ENCODE results near the gene SYT1. TPM values are rescaled to one million over a fixed set of nuclear protein-coding genes. Genes with fewer than 3 reads are reported as not detected.

SYT1 gene
- polyA plus RNA-seq, 12 donors = 1.0 to 9.0 (median 1.9) TPM; not detected in 1

DNA sequence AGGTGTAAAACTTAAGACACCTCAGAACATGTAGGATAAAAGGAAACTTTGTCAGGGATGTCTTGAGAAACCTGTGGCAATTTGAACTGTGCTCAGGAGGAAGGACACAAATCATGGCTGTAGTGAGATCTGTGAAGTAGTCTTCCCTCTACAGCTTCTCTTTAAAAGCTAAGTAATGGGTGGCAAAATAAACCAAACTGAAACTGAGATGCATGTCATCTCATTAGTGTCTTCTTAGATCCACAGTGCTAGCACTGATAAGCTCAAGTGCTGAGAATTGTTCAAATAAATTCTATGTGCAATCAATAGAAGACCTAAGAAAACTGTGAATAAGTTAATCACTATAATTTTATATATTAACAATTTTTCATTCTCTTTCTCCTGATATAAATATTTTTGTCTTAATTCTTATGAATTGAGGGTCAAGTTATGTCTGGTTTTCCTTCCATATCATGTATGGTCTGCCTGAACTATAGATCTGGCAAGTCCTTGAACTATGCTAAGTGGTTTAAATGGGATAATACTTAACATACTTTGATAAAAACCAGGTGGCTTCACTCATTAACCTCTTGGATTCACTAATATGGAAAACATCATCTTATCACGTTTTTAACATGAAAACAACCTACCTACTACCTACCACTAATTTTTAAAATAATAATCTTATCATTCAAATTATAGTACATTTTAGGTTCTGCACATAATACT lies 27.2 kb downstream of the SYT1 start:
- DNase-seq = no peak

DNA sequence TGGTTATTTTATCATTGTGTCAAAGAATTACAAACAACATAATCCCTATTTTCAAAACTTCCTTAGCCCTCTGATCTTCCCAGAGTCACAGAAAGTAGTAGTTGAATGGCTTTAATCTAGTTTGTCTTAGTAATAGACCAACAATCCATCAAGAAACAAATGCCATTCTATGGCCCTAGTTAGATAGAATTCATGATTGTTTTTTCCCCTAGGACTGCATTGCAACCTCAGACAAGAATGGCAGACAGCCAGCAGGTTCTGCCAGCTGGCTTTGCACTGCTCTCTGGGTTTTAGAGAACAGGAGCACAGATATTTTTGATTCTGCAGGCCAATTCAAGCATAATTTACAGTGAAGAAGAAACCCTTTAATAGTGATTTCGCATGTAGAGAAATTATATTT lies 33.8 kb downstream of the SYT1 start:
- peak; percentile 20 for DNase-seq

DNA sequence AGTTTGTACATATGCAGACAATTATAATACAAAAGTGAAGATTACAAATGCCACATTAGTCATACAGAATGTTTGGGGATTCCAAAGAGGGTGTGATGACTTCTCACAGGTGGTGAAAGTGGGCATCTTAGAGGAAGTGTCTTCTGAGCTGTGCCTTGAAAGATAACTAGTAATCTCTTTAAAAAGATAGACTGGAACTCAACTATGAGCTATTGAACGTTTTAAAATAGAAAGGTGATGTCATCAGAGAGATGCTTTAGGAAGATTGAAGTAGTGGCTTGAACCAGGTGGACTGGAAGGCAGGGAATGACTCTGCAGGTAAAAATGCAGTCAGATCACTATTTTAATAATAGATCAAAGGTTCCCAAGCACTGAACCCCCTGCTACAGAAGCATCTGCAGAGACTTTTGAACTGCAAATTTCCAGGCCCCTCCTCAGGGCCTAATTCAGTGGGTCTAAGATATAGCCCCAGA lies 50.3 kb downstream of the SYT1 start:
- no peak for DNase-seq

DNA sequence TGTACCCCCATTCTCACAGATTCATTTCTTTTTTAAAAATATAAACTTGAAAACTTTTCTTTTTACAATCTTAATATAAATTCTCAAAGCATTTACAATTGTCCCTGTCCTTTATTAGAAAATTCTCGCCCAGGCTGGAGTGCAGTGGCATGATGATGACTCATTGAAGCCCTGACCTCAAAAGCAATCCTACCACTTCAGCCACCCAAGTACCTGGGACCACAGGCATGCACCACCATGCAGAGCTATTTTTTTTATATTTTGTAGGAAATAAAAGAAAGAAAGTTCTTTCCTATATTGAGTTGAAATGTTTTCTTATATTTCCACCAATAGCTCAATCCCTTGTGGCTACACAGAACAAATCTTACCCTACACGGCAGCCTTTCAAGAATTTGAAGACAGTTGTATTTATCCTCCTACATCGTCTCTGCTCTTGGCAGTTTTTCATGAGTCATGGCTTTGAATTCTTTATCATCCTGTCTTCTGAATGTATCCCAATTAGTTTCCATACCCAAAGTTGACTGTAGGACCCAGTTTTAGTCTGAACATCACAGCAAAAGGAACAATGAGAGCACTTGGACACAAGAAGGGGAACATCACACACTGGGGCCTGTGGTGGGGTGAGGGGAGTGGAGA lies 52.4 kb downstream of the SYT1 start:
- no peak for DNase-seq

DNA sequence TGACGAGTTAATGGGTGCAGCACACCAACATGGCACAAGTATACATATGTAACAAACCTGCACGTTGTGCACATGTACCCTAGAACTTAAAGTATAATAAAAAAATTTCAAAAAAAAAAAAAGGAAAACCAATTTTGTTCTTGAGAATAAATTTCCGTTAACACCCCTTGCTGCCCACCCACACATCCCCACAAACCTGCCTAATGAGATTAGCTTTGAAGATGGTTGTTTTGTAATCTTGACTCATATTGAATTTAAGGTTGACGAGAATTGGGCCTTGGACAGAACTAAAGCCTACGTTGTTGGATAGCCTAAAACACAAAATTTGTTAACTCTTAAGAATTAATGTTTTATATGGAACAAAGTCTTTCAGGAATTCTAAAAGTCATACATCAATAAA lies 52.9 kb downstream of the SYT1 start:
- DNase-seq = no peak

DNA sequence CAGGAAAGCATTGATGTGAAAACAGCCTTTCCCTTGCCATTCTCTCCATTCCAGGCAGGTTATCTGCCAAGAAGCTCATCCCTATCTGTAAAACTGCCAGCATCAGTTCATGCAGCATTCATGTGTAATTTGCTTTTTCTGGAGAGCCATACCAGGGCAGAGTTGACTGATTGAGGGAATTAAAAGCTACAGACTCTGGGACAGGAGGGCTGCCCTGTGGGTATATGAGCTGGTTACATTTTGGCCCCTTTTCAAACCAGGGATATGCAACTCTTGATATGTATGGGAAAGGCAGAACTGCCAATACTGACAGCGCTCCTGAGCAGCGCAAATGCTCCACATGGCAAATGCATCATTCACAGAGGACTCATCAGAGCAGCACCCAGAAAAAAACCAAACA lies 53.7 kb downstream of the SYT1 start:
- DNase-seq = peak; percentile 20

DNA sequence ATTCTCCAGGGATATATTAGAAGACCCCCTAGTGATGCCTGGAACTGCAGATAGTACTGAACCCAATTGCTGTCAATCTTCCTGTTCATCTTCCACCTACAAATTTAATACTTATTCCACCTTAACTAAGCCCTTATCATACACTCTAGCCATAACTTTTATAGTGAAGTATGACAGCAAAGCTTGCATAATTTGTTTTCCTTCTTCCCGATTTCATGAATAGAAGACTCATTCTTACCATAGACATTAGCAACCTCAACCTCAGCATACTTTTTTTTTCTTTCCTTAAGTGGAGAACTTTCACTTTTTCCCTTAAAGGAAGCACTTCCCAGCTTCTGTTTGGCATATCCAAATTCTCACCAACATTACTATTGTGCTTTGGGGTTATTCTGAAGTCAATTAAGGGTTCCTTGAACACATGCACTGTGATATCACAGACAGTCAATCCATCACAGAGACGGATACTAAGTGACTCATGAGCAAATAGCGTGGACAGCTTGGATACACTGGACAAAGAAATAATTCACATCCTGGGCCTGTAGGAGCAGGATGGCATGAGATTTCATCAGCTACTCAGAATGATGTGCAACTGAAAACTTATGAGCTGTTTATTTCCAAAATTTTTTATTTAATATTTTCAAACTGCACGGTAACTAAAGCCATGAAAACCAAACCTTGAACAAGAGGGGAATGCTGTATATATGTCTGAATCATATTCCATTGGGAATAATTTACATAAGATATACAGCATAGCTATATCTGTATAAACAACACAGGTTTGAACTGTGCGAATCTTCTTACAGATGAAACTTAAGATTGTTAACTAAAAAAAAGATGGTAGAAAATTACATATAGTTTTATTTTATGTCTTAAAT lies 63.9 kb downstream of the SYT1 start:
- no peak for DNase-seq

DNA sequence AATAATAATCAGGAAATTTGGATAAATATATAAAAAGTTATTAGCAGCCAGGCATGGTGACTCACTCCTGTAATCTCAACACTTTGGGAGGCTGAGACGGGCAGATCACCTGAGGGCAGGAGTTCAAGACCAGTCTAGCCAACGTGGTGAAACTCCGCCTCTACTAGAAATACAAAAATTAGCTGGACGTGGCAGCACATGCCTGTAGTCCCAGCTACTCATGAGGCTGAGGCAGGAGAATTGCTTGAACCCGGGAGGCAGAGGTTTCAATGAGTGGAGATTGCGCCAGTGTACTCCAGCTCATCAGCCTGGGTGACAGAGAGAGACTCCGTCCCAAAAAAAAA lies 64.5 kb downstream of the SYT1 start:
- no peak for DNase-seq

DNA sequence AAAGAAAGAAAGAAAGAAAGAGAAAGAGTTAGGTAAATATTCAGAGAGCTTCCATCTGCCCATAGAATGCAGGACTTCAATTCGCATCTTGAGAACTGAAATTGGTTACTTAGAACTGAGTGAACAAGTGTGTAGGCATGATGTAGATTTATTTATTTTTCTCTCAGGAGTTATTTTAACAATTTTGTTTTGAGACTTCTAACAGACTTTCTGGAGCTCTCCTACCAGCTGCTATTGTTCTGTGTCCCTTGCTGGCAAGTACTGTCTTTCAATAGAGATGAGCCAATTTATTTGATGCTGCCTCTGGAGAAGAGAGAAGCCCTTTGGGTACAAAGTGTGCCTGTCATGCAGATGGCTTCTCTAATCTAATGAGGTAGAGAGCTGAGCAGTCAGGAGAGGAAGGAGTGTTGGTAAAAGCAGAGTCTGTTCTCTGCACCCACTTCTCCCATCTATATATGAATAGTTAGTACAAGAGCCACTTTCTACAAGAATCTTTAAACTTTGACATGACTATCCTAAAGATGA lies 67.0 kb downstream of the SYT1 start:
- DNase-seq = no peak

DNA sequence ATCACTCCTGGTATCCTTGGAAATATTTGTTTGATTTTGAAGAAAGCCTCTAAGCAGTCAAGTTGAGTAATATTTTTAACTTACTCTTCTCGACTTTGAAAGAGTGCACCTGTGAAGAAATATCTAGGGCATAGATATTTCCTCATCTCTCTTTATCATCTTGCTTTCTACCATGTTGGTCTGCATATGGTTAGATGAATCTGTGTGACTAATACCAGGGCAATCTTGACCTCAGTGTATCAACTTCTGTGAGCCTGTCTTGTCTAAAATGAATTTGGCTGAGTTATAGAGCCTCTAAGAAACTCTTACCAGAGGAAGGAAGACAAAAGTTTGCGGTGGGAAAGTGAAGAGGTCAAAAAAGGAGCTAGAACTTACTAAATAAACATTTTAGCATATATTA lies 68.4 kb downstream of the SYT1 start:
- no peak for DNase-seq

DNA sequence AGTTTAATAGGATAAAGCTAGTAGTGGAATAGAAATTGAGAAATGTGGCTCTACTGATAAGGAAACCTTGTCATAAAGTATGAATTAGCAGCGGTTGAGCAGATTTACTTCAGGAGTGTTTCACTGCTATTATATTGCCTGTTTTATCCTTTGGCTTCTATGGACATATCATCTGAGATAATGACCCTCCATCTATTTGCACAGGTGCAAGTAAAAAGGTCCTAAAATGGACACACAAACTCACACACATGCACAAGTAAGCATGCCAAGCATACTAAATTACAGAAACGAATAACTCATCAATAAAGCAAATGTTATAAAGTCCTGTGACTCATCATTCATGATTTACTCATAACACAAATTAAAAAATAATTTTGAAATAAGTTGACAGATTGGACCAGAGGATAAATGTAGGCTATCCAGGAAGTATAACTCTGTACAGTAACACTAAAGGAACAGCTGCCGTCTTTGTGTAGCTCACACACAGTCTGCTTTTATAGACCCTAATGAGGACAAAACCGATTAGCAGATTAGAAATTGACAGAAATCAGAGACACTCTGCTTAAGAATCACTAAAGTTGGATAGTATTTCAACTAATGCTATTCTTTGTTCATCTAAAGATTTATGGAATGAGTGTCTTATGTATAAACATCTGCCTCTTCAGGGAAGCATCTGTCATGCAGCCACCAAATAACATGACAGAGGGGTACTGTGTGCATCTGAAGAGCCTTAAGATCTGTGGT lies 73.9 kb downstream of the SYT1 start:
- no peak for DNase-seq

DNA sequence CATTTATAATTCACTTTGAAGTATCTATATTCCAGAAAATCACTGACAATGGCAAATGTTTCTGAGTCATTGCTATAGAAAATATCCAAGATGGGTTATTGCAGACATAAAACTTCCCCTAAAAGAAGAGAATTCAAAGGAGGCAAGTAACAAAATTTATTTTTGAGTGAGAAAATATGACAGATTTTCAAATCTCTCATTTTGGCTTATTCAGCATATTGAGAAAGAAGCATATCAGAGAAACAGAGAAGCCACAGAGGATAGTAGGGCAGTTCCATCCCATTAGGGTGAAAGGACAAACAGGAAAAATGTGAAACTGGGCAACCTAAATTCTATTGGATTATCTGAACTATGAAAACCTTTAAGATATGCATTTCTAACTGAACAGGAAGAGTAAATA lies 85.0 kb downstream of the SYT1 start:
- no peak for DNase-seq

DNA sequence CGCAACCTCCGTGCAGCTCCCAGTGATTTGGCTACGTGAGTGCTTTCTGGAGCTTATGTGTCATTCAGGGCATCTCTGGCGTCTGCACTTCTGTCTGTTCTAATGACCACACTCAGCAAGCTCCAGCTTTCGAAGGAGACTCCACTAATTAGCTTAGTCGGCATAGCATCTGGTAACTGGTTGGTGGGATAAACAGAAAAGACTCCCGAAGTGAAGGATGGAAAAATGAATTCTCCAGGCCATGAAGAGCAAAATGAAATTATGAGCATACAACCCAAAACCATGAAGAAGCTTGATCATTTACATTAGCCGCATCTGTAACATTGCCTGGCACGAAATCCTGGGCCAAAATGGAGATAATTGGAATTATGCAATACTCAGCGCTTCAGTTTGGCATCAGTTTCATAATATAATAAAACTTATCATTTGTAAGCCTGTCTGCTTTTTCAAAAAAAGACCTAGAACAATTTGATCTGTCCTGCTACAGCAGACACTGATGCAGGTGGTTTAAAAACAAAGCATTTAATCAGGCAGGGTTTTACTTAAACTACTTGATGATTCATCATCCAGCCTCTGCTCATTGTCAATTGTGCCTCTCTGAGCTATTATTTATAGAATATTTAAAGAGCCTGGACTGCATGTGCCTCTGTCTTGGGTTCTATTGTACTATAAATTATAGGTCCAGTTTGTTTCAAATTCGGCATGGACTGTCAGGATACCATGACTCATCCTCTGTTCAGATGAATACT lies 87.4 kb downstream of the SYT1 start:
- DNase-seq = no peak

DNA sequence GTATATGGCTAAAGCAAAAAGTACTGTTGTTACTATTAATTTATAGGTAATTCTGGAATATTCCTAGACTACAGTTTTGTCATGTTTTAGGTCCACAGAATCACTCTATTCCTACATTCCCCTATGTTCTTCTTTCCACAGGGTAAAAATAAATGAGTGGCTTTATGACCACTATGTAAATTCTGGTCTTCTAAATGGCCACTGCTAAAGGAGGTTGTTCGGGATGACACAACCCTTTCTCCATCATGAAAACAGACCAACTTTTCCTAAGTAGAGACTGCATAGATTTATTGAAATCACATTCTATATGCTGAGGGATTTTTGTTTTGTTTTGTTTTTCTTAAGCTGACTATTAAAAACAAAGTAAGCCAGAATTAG lies 88.0 kb downstream of the SYT1 start:
- DNase-seq = no peak

DNA sequence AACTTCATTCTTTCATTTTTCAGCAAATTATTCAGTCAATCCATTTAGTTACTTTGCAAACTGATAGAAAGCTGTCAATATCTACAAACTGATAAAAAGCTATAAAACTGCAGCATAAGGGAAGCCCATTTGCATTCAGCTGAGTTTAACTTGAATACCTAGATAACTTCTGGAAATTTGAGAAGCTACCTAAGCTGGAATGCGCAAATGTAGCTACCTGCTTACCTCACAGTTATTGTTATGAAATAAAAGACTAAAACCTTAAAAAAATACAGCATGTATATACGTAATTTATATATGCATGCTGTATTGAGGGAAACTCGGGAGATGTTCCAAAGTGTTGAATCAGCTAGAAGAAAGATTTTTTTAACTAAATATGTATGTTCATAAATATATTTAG lies 94.4 kb downstream of the SYT1 start:
- DNase-seq = no peak

DNA sequence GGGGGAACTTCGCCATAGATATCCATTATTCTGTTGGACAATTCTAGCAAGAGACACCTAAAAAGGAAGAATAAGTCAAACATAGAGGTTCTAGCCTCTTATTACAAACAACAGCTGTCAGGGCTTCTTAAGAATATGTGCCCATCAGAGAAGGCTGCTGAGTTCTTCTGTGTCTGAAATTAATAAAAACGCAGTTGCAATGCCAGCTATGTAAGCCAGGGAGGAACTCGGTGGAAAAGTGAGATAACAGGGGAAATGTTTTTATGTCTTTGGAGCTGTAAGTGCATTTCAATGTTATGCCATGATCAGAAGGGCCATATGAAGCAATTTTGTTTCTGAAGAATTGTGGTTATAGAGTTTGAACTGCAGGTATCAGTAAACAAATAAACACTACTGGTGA lies 95.0 kb downstream of the SYT1 start:
- no peak for DNase-seq

DNA sequence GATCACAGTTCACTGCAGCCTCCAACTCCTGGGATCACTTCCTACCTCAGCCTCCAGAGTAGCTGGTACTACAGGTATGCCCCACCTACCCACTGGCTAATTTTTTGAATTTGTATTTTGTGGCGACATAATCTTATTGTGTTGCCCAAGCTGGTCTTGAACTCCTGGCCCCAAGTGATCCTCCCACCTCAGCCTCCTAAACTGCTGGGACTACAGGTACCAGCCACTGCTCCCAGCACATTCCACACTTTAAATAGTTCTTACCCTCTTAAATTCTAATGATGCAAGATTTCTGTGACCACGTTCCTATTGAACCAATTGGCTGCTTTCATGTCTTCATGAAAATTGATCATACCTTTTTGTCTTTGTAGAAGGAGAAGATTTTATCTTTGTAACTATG lies 96.6 kb downstream of the SYT1 start:
- no peak for DNase-seq

DNA sequence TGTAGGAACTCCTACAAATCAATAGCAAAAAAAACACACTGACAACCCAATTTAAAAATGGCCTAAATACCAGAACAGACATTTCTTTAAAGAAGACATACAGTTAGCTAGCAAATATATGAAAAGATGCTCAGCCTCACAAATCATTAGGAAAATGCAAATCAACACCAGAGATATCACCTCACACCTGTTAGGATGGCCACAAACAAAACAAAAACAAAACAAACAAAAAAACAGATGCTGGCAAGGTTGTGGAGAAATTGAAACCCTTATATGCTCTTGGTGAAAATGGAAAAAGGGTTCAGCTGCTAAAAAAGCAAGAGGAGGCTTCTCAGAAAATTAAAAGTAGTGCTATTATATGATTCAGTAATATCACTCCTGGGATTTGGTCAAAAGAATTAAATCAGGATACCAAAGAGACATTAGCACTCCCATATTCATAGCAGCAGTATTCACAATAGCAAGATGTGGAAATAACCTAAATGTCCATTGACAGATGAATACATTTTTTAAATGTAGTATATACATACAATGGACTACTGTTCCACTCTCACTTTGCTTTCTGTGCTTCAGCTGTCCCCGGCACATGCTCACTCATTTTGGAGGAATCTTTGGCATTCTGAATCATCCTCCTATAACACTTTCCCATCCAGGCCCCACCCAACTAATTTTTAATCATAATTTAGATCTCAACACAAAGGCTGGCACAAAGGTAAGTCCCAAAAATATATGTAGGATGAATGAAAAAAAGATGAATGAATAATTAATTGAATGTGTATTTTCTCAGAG lies 99.1 kb downstream of the SYT1 start:
- no peak for DNase-seq

DNA sequence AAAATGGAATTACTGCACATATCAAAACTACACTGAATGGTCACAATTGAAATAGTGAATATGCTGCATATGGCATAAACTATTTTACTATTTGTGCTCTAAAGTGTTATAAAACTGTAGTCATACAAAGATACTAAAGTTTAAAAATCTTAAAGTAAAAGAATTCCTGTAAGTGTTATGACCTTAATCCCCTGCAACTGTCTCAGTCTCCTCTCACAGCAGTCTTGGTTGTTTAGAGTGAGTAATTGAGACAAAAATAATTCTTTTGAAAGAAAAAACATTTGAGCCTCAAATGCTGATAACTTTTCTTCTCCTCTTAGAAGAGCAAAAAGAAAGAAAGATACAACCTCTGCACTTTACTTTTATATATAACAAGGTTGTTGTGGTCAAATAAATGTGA lies 99.9 kb downstream of the SYT1 start:
- DNase-seq = no peak

DNA sequence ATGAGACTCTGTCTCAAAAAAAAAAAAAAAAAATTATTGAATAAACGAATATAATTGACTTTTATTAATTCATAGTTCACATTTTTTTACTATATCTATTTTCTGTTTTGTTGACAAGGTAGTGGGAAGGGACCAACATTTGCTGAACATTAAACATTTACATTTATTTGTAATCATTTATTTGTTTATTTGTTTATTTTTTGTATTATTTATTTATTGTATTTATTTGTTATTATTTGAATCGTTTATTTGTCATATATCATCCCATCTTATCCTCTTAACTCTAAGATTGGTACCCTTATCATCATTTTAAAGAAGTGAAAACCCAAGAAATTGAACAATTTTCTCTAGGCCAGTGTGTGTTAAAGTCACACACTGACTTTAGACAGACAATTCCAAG lies 101.5 kb downstream of the SYT1 start:
- DNase-seq = no peak

Measured in muscle of arm (tissue), 12 donors.